HG02938 (cell line): ENCODE measurements around the gene CAMKK2.
"Not testable (repeated sequence)": the region's sequence is repeated elsewhere in the genome, so short reads cannot be mapped to it uniquely, and the experiment has no call there.

Experiments
- ATAC-seq: cut with Tn5 transposase; IDR thresholded peaks from one replicate; pipeline ENCODE4 v1.9.1; 2021; ENCODE audit warnings: mild to moderate bottlenecking, moderate library complexity; ENCODE audit not compliant: unreplicated experiment

CAMKK2 gene

GRCh38 chr12:121250359-121250758, 46.1 kb downstream of the CAMKK2 start:
- no peak for ATAC-seq

GRCh38 chr12:121248622-121249021, 47.9 kb downstream of the CAMKK2 start:
- peak; percentile 67 for ATAC-seq

GRCh38 chr12:121246893-121247557, 49.5 kb downstream of the CAMKK2 start:
- ATAC-seq: no peak

GRCh38 chr12:121245951-121246350, 50.6 kb downstream of the CAMKK2 start:
- no peak for ATAC-seq

GRCh38 chr12:121245031-121245430, 51.5 kb downstream of the CAMKK2 start:
- no peak for ATAC-seq

GRCh38 chr12:121241156-121241970, 55.1 kb downstream of the CAMKK2 start:
- no peak for ATAC-seq

- no peak for ATAC-seq
These were observed 55.9 kb downstream of the CAMKK2 start for GRCh38 chr12:121240484-121241101.

GRCh38 chr12:121240062-121240420, 56.5 kb downstream of the CAMKK2 start:
- ATAC-seq: no peak

GRCh38 chr12:121239351-121240061, 57.0 kb downstream of the CAMKK2 start:
- ATAC-seq: no peak

GRCh38 chr12:121238604-121239350, 57.7 kb downstream of the CAMKK2 start:
- ATAC-seq: no peak

GRCh38 chr12:121238086-121238485, 58.4 kb downstream of the CAMKK2 start:
- ATAC-seq: no peak

- ATAC-seq: no peak
These were observed 59.1 kb downstream of the CAMKK2 start for GRCh38 chr12:121237415-121237814.

GRCh38 chr12:121236776-121237175, 59.7 kb downstream of the CAMKK2 start:
- no peak for ATAC-seq

- ATAC-seq: no peak
These were observed 62.9 kb downstream of the CAMKK2 start for GRCh38 chr12:121233628-121234020.

GRCh38 chr12:121232977-121233627, 63.4 kb downstream of the CAMKK2 start:
- no peak for ATAC-seq

GRCh38 chr12:121232163-121232562, 64.3 kb downstream of the CAMKK2 start:
- no peak for ATAC-seq

- no peak for ATAC-seq
These were observed 66.0 kb downstream of the CAMKK2 start for GRCh38 chr12:121230538-121230907.

- not testable (repeated sequence) for ATAC-seq
These were observed 66.5 kb downstream of the CAMKK2 start for GRCh38 chr12:121229826-121230537.

GRCh38 chr12:121228919-121229665, 67.4 kb downstream of the CAMKK2 start:
- ATAC-seq: no peak
